HepG2 (cell line): ENCODE data around the gene MYO5B. TPM values are rescaled to one million over a fixed set of nuclear protein-coding genes. Genes with fewer than 3 reads are reported as not detected.

ENCODE experiments used
- ATAC-seq: fragments of 200-7000 bp; cut with Tn5 transposase; 3 replicates; pipeline ENCODE4 v1.9.1; 2020; ENCODE audit warnings: mild to moderate bottlenecking, moderate library complexity
- BruUV-seq: library from RNA; stranded (reverse); fragments of 400-500 nt; replicated peaks from 2 replicates; lab custom pipeline; 2021; lab: Mats Ljungman, UMichigan
- CTCF ChIA-PET: fragments of 300-600 bp; formaldehyde crosslinking; extraction: SDS; loops from one replicate; lab custom pipeline; 2021; ENCODE audit warnings: low total read pairs, inconsistent platforms, low intra/inter-chr PET ratio; lab: Yijun Ruan, JAX
- POLR2A ChIA-PET: fragments of 350-600 bp; sonication (Branson Sonifier 250); formaldehyde crosslinking; loops from one replicate; lab custom pipeline; 2020; ENCODE audit warnings: antibody characterized with exemption, inconsistent platforms; lab: Yijun Ruan, JAX
- DNase-seq: peaks from one replicate; pipeline ENCODE4 v3.0.0-alpha.2; 2015; ENCODE audit warnings: low spot score
- FAIRE-seq: peaks from 3 replicates; lab custom pipeline; 2011; peaks lifted over from hg19 to GRCh38; lab: Jason Lieb, UNC
- H2AFZ ChIP-seq: one replicate; pipeline ENCODE4 v1.6.1; 2011; ENCODE audit warnings: low read length, inconsistent platforms
- H3K27ac ChIP-seq: fragments of 300-600 bp; 3 replicates; pipeline ENCODE4 v1.8.0; 2011; ENCODE audit warnings: mixed run types, mild to moderate bottlenecking, mixed read lengths, low read length, inconsistent platforms; ENCODE audit not compliant: insufficient read depth; ENCODE audit errors: extremely low read length
- H3K27me3 ChIP-seq, 2 experiments: fragments of 200-600 bp in 1 of 2; 2 replicates in 1 of 2; 3 replicates in 1 of 2; pipeline versions ENCODE4 v1.6.0 to v1.8.0; 2011; ENCODE audit warnings: low read length in 2 of 2, mild to moderate bottlenecking in 2 of 2, moderate library complexity in 2 of 2, inconsistent platforms in 1 of 2; ENCODE audit not compliant: insufficient read depth in 2 of 2, control insufficient read depth in 1 of 2
- H3K36me3 ChIP-seq, 2 experiments: fragments of 200-600 bp in 1 of 2; replicated peaks in 1 of 2; 2 replicates in 1 of 2; 3 replicates in 1 of 2; pipeline versions ENCODE4 v1.5.1 to v1.8.0; 2011; ENCODE audit warnings: low read length in 2 of 2, inconsistent platforms in 1 of 2; ENCODE audit not compliant: insufficient read depth in 2 of 2, control insufficient read depth in 1 of 2
- H3K4me1 ChIP-seq: 2 replicates; pipeline ENCODE4 v1.5.1; 2012; ENCODE audit warnings: low read length, inconsistent platforms; ENCODE audit not compliant: insufficient read depth
- H3K4me2 ChIP-seq: 2 replicates; pipeline ENCODE4 v1.6.0; 2011; ENCODE audit warnings: low read depth, low read length, inconsistent platforms
- H3K4me3 ChIP-seq, 3 experiments: fragments of 200-600 bp in 1 of 3; sonication (generic), shearing (Covaris generic) in 1 of 3; replicated peaks in 1 of 3; 2 replicates each; pipeline ENCODE4 v1.5.1; 2011 to 2016; ENCODE audit warnings: low read length in 3 of 3, inconsistent platforms in 2 of 3, low read depth in 2 of 3, mild to moderate bottlenecking in 2 of 3, control low read depth in 1 of 3, mixed read lengths in 1 of 3; ENCODE audit not compliant: insufficient read depth in 1 of 3
- H3K79me2 ChIP-seq: one replicate; pipeline ENCODE4 v1.6.1; 2011; ENCODE audit warnings: low read length, inconsistent platforms; ENCODE audit not compliant: insufficient read depth
- H3K9ac ChIP-seq: 2 replicates; pipeline ENCODE4 v1.6.0; 2011; ENCODE audit warnings: mild to moderate bottlenecking, low read depth, low read length, inconsistent platforms; ENCODE audit not compliant: insufficient read depth
- H3K9me3 ChIP-seq: 2 replicates; pipeline ENCODE4 v1.5.1; 2012; ENCODE audit warnings: mild to moderate bottlenecking, low read length
- H4K20me1 ChIP-seq: 2 replicates; pipeline ENCODE4 v1.6.0; 2011; ENCODE audit warnings: inconsistent platforms, mild to moderate bottlenecking, low read length, moderate library complexity; ENCODE audit not compliant: insufficient read depth
- ATF3 ChIP-seq: sonication (generic); formaldehyde crosslinking; IDR thresholded peaks from 2 replicates; pipeline ENCODE4 v1.4.0; 2020; ENCODE audit warnings: missing genetic modification reagents
- CREB1 ChIP-seq, 2 experiments: fragments of 450-650 bp in 1 of 2; IDR thresholded peaks; 2 replicates each; pipeline ENCODE4 v1.6.1; 2016 to 2017; ENCODE audit warnings: control low read depth in 1 of 2, mild to moderate bottlenecking in 1 of 2, missing compliant biosample characterization in 1 of 2, missing genetic modification characterization in 1 of 2
- HNRNPK ChIP-seq: fragments of 200-400 bp; formaldehyde crosslinking; IDR thresholded peaks from 2 replicates; pipeline ENCODE4 v1.6.1; 2018; ENCODE audit warnings: low read length, low read depth, moderate library complexity, mild to moderate bottlenecking; ENCODE audit not compliant: poor library complexity, severe bottlenecking
- IRF9 ChIP-seq: sonication (generic); formaldehyde crosslinking; IDR thresholded peaks from 2 replicates; pipeline ENCODE4 v1.8.0; 2022; ENCODE audit warnings: missing genetic modification reagents, mild to moderate bottlenecking, borderline replicate concordance
- MNT ChIP-seq: fragments of 450-650 bp; IDR thresholded peaks from 2 replicates; pipeline ENCODE4 v1.6.1; 2016
- NPAS2 ChIP-seq: sonication (generic); formaldehyde crosslinking; IDR thresholded peaks from 2 replicates; pipeline ENCODE4 v1.8.0; 2022; ENCODE audit warnings: mild to moderate bottlenecking, missing genetic modification reagents, borderline replicate concordance
- PRDM15 ChIP-seq: sonication (generic); formaldehyde crosslinking; IDR thresholded peaks from 2 replicates; pipeline ENCODE4 v1.4.0; 2020; ENCODE audit warnings: missing genetic modification reagents
- ZFP82 ChIP-seq: sonication (generic); formaldehyde crosslinking; IDR thresholded peaks from 2 replicates; pipeline ENCODE4 v1.5.1; 2020; ENCODE audit warnings: mild to moderate bottlenecking, missing genetic modification reagents, borderline replicate concordance
- ZNF33B ChIP-seq: sonication (generic); formaldehyde crosslinking; IDR thresholded peaks from 2 replicates; pipeline ENCODE4 v1.5.1; 2020; ENCODE audit warnings: mild to moderate bottlenecking, missing genetic modification reagents
- ZNF503 ChIP-seq: sonication (generic); formaldehyde crosslinking; IDR thresholded peaks from 2 replicates; pipeline ENCODE4 v1.4.0; 2020; ENCODE audit warnings: missing genetic modification reagents
- ZNF574 ChIP-seq: sonication (generic); formaldehyde crosslinking; IDR thresholded peaks from 2 replicates; pipeline ENCODE4 v1.4.0; 2020; ENCODE audit warnings: missing genetic modification reagents
- WGBS: methylation state at CpG from one replicate; pipeline ENCODE4 v1.1.6; 2017; ENCODE audit warnings: low lambda C conversion rate; 5-methylcytosine and 5-hydroxymethylcytosine counted together
- in situ Hi-C: cut with HindIII; loops from 2 replicates; pipeline ENCODE4 v1.10.0; 2017; ENCODE audit warnings: low pct_unique_long_range_greater_than_20kb; ENCODE audit not compliant: extremely low pct_ligation_motif_present
- intact Hi-C: fragments of 100-400 bp; cut with micrococcal nuclease; formaldehyde crosslinking; loops from one replicate; pipeline ENCODE4 v1.10.0; 2022; ENCODE audit not compliant: unreplicated experiment
- polyA plus RNA-seq, 8 experiments: library from polyadenylated mRNA; depleted of rRNA in 3 of 8; stranded (reverse) in 7 of 8; unstranded in 1 of 8; fragments of >200 nt; fragmentation: Illumina TruSeq in 4 of 8; extraction: Trizol in 4 of 8; gene quantifications; 2 replicates each; pipeline versions ENCODE4 v1.2.1 to v1.2.3, GENCODE V29; 2011 to 2016; ENCODE audit warnings: low read depth in 4 of 8, missing spikeins in 1 of 8, mixed read lengths in 1 of 8; ENCODE audit not compliant: insufficient read depth in 1 of 8
- total RNA-seq, 5 experiments: library from RNA; depleted of rRNA; stranded (reverse); fragments of >200 nt; fragmentation: Illumina TruSeq; extraction: Trizol; gene quantifications; 2 replicates each; pipeline ENCODE4 v1.2.3, GENCODE V29; 2016; ENCODE audit warnings: low read depth in 1 of 5

MYO5B gene
- total and polyA plus RNA-seq, 2 of the 13 experiments (the other 11 are each of a cell fraction or from before 2014, with no cell fraction given): 13.1 to 24.0 TPM

GRCh38 chr18:50099725-50100407, 95.1 kb downstream of the MYO5B start:
- no peak overlapping the region for H2AFZ ChIP-seq
- 100% methylated on average over 3 of the region's 4 CpGs for WGBS
- no TSS peak for BruUV-seq
- DNase-seq: no peak
- no peak for FAIRE-seq
- H3K9me3 ChIP-seq: no peaks in the 10 kb centered on the region
- no peaks in the 10 kb centered on the region for H4K20me1 ChIP-seq
- no peaks in the 10 kb centered on the region for H3K36me3 ChIP-seq
- in situ Hi-C loops: no loop called here
- CTCF ChIA-PET: no interaction called here
- intact Hi-C loops: no loop called here
- H3K4me2 ChIP-seq: no peak overlapping the region
- no peaks in the 10 kb centered on the region for H3K79me2 ChIP-seq
- H3K27ac ChIP-seq: no peak overlapping the region
- H3K4me1 ChIP-seq: peaks cover 1% of the 10 kb centered on the region
- no peak overlapping the region for H3K4me3 ChIP-seq
- no peak for ATAC-seq
- no peaks in the 10 kb centered on the region for H3K27me3 ChIP-seq
- POLR2A ChIA-PET: no interaction called here
- no peak overlapping the region for H3K9ac ChIP-seq
- TF ChIP-seq ZNF574 (CRISPR knock-in tag) (no peak), ZNF503 (no peak), ZFP82 (CRISPR knock-in tag) (no peak), CREB1 (IDR thresholded peaks at IDR 0.05) (no peak), CREB1 (CRISPR knock-in tag; IDR thresholded peaks at IDR 0.05) (no peak), NPAS2 (CRISPR knock-in tag) (no peak), MNT (no peak), HNRNPK (no peak), ATF3 (CRISPR knock-in tag) (no peak), PRDM15 (CRISPR knock-in tag) (no peak), ZNF33B (CRISPR knock-in tag) (no peak), IRF9 (CRISPR knock-in tag) (no peak)
